Bronchial epithelial cell (primary cell): Measurements from ENCODE around the gene UBL4B. TPM values are rescaled to one million over a fixed set of nuclear protein-coding genes. Genes with fewer than 3 reads are reported as not detected.

Source experiments
- DNase-seq: peaks from one replicate; pipeline ENCODE4 v3.0.0-alpha.2; 2010; ENCODE audit warnings: low read depth
- FAIRE-seq: peaks from 2 replicates; lab custom pipeline; 2011; peaks lifted over from hg19 to GRCh38; lab: Jason Lieb, UNC
- H3K27me3 ChIP-seq: 2 replicates; pipeline ENCODE4 v1.5.1; 2011; ENCODE audit warnings: low read length; ENCODE audit not compliant: control insufficient read depth, insufficient read depth
- H3K36me3 ChIP-seq: 2 replicates; pipeline ENCODE4 v1.5.1; 2011; ENCODE audit warnings: low read length; ENCODE audit not compliant: control insufficient read depth, insufficient read depth
- H3K4me3 ChIP-seq: 2 replicates; pipeline ENCODE4 v1.5.1; 2011; ENCODE audit warnings: mild to moderate bottlenecking, low read depth, low read length, control low read depth
- total RNA-seq: library from RNA; depleted of rRNA; stranded (reverse); fragments of >200 nt; gene quantifications from 2 replicates; pipeline ENCODE4 v1.2.1, GENCODE V29; 2014
- TF ChIP-seq, protein P1 (sequence below): IDR thresholded peaks from 2 replicates; pipeline ENCODE4 v1.5.1; 2011; ENCODE audit warnings: mild to moderate bottlenecking, moderate library complexity, low read length, control low read depth, inconsistent platforms; ENCODE audit not compliant: insufficient read depth, severe bottlenecking

Gene UBL4B
- total RNA-seq, 1 donor from 2014 or later = not detected

DNA sequence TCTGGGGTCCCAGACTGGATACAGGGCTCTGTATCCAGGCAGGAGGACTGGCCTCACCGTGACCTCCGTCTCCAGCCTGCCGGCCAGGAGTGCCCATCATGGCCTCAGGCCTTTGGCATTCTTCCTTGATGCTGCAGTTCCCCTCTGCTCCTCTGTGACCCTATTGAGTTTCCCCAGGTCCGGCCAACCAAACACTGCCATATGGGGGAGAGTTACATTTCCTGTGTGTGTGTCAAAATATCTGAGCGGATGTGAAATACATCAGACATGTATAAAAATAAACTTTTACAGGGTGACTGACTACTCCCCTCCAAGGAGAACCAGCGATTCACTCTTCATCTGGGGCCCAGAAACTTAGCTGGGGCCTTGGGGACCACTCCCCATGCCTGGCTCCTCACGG lies 10.2 kb upstream of the UBL4B start:
- no peak for FAIRE-seq
- H3K4me3 ChIP-seq = no peak overlapping the region
- peaks cover 3% of the 10 kb centered on the region for H3K27me3 ChIP-seq
- DNase-seq = no peak
- H3K36me3 ChIP-seq = no peaks in the 10 kb centered on the region
- TF ChIP-seq, protein P1, sequence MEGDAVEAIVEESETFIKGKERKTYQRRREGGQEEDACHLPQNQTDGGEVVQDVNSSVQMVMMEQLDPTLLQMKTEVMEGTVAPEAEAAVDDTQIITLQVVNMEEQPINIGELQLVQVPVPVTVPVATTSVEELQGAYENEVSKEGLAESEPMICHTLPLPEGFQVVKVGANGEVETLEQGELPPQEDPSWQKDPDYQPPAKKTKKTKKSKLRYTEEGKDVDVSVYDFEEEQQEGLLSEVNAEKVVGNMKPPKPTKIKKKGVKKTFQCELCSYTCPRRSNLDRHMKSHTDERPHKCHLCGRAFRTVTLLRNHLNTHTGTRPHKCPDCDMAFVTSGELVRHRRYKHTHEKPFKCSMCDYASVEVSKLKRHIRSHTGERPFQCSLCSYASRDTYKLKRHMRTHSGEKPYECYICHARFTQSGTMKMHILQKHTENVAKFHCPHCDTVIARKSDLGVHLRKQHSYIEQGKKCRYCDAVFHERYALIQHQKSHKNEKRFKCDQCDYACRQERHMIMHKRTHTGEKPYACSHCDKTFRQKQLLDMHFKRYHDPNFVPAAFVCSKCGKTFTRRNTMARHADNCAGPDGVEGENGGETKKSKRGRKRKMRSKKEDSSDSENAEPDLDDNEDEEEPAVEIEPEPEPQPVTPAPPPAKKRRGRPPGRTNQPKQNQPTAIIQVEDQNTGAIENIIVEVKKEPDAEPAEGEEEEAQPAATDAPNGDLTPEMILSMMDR = no peak

DNA sequence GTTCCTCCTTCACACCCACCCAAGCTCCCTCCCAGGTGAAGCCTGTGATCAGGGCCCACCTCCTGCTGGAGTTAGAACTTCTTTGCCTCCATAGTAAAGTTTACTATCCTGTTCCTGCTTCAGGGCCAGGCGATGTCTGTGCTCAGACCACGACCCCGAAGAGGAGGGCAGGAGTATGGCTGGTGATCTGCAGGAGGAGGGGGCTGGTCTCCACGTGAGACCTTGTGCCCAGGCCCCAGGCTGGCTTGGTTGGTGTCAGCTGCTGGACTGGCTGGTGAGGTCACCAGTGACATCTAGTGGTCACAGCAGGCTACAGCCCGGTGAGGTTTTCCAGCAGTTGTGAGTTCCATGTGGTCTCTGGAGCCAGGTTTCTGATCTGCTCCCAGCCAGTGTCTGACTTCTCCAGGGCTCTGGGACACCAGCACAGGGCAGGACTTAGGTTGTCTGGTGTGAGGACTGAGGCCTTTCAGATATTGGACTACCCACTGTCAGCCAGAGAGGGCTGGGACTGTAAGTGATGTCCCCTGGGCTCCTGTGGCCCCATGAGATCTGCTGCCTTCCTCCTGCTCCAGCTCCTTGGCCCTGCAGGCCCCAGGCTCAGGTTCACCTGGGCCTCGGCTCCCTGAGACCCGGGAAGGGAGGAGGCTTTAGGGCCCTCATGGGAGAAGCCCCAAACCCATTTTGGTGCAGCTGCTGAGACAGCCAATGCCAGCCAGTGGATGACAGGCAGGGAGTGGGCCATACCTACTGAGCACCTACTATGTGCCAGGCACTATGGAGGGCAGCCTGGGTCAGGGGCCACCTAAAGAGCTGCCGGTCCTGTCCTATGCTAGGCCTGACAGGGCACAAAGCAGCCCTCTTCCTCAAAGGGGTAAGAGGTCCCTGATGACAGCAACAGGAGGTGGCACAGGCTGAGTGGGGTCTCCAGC lies 6.0 kb upstream of the UBL4B start:
- TF ChIP-seq, protein P1 = peak; percentile 92
- DNase-seq (peak; percentile 58), FAIRE-seq (peak; percentile 97)
- Histone ChIP-seq H3K4me3 (no peak overlapping the region), H3K27me3 (peaks cover 7% of the 10 kb centered on the region), H3K36me3 (no peaks in the 10 kb centered on the region)

DNA sequence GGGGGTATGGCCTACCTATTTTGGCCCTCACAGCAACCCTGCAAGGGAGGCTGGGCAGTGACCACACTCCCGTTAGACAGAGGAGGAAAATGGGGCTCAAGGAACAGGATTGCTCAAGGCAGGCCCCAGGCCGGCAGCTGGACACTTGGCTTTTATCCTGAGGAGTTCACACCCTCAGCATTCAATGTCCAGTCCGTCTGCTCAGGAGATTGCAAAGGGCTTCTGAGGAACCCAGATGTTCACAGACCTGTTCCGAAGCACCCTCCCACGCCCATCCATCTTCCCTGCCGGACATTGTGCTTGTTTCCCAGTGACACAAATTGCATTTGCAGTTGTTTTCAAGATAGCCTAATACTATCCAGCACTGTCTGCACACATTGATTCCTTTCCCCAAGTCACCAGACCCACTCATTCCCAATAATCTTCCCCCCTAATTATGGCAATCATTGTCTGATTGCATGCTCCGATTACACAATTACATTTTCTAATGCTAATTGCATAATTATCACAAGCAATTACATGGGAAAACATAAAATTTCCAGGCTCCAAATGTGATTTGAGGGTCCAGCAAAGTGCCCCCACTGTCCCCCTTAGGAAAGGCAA lies 4.3 kb upstream of the UBL4B start:
- TF ChIP-seq, protein P1 = no peak
- H3K36me3 ChIP-seq = no peaks in the 10 kb centered on the region
- H3K4me3 ChIP-seq = no peak overlapping the region
- FAIRE-seq (no peak), DNase-seq (no peak)
- H3K27me3 ChIP-seq = peaks cover 11% of the 10 kb centered on the region

DNA sequence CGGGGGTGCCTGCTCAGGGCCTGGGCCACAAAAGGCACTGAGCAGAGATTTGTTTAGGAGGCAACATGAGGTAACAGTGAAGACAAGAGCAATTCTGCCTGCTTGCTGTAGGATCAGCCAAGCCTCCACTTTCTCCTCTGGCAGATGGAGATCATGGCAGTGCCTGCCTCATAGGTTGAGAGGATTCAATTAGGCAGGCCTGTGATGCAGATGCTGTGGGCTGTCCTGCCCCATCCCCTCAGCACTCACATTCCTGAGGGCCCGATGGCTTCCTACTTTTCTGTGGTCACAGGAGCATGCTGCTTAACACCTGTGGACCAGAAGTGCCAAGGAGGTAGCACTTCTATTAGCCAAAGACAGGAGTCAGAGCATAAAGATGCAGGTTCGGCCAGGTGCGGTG lies 1.2 kb upstream of the UBL4B start:
- Histone ChIP-seq H3K27me3 (peaks cover 18% of the 10 kb centered on the region), H3K36me3 (no peaks in the 10 kb centered on the region), H3K4me3 (no peak overlapping the region)
- TF ChIP-seq, protein P1 = no peak
- DNase-seq (no peak), FAIRE-seq (no peak)

DNA sequence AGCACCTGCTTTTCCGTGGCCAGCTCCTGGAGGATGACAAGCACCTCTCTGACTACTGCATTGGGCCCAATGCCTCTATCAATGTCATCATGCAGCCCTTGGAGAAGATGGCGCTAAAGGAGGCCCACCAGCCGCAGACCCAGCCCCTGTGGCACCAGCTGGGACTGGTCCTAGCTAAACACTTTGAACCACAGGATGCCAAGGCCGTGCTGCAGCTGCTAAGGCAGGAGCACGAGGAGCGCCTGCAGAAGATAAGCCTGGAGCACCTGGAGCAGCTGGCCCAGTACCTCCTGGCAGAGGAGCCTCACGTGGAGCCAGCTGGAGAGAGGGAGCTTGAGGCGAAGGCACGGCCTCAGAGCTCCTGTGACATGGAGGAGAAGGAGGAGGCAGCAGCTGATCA lies 413 bp downstream of the UBL4B start:
- FAIRE-seq (no peak), DNase-seq (no peak)
- no peaks in the 10 kb centered on the region for H3K36me3 ChIP-seq
- TF ChIP-seq, protein P1 = no peak
- H3K27me3 ChIP-seq = peaks cover 17% of the 10 kb centered on the region
- no peak overlapping the region for H3K4me3 ChIP-seq
